Hematopoietic multipotent progenitor cell treated with erythropoietin and hydrocortisone succinate and interleukin-3 and kit ligand, for 8 days (in vitro differentiated cells): ENCODE measurements around the gene PBX3.

Experiments used
- DNase-seq: peaks from one replicate; pipeline ENCODE4 v3.0.0-alpha.2; 2015

Gene PBX3

DNA sequence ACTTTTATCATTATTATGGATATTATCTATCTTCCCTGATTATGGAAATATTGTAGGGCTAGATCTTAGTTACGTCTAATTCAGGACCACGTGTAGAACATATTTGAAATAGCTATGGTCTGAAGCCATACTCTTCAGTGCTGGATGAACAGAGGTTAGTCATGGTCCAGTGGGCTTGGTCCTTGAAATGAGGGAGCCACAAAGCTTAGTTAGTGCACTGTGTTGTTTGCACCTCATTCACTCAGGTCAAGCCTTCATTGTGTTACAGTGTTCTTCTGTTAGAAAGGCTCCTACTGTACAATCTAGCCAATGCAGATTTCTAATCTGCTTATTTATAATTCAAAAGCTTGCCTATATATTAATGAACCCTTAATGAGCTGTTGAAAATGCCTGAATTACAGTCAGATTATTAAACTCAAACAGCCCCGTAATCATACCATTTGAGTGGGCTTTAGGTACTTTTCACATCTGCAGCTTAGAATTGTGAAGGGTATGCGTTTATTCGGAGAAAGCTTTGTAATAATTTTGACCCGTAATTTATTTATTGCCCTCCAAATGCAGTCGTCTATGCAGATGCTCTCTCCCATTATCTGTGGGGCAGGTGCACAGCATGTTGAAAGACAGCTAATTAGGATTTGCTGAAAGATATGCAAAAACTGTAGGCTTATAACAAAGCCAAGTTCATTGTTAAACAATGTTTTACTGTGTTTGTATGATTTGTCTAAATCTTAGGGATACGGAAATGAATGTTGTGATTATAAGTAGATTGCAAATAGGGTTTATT is 164.9 kb downstream of the PBX3 start:
- DNase-seq, result no peak

DNA sequence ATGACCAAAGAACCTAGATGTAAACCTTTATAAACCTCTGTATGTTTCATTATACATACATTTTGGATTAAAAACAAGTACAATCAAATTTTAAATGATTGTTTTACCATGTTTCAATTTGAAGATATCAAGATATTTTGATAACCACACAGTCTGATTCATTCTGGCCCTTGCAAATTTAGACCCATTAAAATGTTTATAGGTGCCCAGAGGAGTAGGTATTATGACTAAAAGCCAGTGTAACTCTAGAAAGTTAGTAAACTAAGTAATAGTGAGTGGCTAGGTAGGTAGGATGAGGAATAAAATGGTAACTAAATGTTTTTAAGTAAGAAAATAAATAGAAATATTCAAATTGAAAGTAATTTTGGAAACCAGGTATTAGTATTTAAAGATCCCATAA is 165.5 kb downstream of the PBX3 start:
- DNase-seq, result no peak

DNA sequence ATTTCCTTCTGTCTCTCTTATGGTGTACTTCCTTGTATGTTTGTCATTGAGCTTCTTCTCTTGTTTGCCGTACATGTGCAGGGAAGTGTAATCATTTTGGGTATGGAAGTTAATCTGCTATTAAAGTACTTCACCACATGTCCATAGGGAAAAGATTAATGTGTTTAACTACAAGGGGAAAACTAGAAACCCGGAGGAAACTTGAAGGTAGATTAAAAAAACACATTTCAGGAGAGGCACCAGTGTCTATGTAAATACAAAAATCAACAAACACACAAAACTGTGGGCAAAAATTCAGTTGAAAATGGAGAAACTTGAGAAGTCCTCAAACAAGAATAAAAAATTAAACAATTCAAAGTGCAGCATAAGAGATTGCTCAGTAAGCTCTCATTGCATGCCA is 166.4 kb downstream of the PBX3 start:
- no peak for DNase-seq

DNA sequence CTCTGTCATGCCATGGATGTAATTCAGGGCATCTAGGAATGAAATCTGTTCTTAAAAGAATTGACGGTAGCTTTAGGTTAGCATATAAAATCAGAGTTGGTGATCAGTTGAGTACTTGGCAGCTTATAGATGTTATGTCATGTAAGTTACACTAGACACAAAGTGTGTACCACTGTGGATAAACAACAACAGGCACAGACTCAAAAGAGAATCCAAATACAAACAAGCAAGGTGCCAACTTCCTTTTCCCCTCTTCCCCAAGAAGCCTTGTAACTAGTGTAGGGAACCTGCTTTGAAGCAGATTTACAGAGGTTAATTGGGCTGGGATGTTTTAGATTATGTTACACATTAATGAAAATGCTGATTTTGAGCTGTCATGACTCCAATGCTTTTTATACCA is 167.2 kb downstream of the PBX3 start:
- DNase-seq, result no peak

DNA sequence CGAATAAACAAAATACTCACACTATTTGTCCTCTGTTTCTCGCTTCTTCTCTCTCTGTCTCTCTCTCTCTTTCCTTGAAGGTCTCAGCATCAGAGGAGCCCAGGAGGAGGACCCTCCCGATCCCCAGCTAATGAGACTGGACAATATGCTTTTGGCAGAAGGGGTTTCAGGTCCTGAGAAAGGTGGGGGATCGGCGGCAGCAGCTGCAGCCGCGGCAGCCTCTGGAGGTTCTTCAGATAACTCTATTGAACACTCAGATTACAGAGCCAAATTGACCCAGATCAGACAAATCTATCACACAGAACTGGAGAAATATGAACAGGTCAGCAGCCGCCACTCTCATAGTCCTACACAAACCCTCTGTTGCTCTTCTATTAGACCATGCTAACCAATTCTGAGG is 168.4 kb downstream of the PBX3 start:
- no peak for DNase-seq

DNA sequence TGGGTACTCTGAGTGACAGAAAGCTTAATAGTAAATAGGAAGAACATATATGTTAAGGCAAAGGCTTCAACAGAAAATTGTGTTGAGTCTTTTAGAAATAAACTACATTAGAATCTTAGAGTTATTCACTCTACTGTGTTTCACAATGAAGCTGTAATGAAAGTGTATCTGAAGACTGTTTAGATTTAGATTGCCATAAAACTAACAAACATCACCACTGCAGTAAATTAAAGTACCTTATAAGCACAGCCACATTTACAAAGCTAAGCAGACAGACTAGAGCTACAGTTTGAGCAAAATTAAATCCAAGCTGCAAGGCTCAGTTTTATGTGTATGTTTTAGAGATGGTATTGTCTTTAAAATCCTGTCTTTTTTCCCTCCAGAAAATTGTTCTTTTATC is 172.4 kb downstream of the PBX3 start:
- DNase-seq, result no peak

DNA sequence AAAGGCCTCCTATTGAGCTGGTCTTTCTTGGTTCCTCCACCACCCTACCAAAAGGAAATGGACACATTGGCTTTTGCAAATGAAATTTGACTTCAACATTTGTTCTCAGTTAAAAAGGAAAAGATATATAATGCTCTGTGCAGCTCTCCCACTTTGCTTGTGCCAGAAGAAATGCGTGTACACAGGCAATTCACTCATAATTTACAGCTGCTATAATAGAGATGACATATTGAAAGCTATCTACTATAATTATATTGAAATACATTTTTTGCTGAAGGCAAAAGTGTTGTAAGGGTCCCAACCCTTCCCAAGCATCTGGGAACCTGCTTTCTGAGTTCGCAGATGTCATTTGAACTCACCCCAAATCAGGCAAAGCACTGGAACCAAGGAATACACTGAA is 173.2 kb downstream of the PBX3 start:
- no peak for DNase-seq

DNA sequence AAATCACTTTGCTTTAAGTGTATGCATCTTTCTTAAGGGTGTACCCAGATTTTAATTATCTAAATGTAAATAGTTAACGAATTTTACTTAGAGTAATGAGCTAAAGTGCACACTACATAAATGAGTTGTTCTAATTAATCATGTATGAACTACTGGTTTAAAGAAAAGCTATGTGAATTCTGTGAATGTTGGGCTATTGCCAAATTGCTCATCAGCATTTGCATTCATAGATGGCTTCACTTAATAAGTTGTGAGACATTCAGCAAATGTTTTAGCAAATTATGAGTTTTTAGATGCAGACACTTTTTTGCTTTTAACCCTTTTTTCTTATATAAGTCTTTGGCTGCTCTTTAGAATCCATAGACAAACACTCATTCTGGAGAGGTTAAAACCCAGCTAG is 175.7 kb downstream of the PBX3 start:
- no peak for DNase-seq

DNA sequence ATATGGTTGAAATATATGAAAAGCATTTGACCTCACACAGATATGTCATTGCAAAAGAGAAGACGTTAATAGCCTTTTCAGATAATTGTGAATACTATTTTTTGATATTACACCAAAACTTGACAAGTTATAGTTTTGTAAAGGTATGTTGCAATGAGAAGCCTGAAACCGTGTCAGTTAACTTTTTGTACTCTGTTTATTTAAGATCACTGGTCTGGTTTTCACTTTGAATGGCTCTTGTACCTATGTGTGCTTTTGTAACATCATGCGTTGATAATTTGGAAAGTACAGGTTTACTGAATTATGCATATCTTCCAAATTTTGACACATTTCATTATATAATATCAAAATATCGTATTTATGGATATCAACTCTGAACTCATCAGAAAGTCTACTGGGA is 177.2 kb downstream of the PBX3 start:
- DNase-seq, result no peak

DNA sequence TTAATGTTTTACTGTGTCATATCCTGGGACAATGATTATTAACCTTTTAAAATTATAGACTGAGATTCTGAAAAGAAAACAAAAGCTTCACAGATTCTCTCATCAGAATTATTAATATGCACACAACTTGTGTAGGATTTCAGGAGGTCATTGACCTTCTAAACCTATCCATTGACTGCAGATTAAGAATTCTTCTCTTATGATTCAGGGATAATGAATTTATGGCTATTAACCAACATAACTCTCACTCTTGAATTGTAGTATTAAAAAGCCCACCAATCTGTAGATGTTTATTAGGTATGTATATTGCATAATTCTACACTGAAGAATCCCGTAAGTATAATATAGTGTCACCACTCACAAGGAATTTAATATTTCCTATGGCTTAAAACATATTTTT is 179.8 kb downstream of the PBX3 start:
- DNase-seq, result no peak

DNA sequence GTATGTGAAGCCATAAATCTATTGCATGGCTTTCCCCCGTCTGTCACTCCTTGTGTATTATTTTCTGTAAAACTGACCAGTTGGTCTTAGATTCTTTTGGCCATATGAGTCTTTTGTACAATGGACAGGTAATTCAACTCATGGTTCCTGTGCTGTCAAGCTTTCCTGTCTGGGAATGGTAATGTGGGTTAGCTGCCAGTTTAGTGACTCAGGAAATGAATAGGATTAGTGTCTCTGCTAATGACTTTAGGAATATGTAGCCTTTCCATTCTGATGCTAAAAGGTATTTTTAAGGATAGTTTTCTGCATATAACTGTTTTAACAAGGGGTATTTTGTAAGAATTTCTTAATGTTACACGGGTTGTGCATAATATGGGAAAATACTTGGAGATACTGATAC is 182.7 kb downstream of the PBX3 start:
- DNase-seq, result no peak

DNA sequence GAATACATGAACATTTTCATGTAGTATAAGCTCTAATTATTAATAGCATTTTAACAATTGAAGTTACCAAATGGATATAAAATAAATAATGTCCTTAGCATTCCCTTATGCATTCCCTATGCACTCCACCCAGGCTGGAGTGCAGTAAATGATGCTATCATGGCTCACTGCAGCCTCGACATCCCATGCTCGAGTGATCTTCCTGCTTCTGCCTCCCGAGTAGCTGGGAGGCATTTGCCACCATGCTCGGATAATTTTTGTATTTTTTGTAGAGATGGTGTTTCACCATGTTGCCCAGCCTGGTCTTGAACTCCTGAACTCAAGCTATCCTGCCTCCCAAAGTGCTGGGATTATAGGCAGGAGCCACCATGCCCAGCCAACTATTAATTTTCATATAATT is 184.0 kb downstream of the PBX3 start:
- no peak for DNase-seq

DNA sequence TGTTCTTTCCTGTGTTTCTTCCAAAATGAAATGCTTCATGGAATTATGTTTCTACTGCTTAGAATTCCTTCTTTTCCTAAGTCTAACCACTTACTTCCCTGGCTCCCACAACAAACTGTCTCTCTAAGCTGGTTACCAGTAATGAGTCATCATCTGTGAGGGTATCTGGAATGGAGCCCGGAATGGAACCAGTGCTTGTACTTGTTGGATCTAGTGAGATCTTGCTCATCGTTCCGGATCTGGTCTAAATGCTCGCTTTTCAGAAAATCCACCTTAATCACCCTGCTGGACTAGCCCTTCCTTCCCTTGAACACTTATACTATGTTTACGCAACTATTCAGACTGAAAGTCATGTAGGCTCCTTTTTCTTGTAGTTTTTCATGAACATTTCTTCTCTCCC is 184.8 kb downstream of the PBX3 start:
- no peak for DNase-seq

DNA sequence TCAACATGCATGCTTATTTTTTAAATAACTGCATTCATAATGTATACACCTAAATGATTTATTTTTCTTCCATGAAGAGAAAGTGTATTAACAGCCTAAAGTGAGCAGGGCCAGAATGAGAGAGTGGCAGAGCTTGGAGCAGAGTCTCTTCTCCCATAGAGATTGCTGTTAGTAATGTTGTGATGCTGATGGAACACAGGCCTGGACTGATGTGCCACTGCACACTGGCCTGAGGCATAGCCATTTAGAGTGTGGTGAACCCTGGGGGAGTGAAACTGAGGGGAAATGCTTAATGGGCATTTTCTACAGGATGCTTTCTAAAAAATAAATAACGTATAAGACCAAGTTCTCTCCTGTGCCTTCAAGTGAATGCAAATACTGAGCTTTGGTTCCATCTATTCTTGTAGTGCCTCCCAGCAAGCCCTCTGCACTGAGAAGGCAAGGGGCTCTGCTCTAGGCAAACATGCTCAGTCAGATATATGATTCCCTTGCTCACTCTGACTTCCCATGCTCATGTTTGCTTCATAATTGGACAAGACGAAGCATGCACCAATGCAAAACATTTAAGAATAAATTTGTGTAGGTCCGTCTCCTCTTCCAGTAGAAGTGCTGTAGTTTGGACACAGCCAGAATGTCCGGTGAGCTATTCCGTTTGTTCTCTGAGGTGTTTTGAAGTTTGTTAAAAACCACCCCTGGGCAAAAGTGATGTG is 185.7 kb downstream of the PBX3 start:
- no peak for DNase-seq

DNA sequence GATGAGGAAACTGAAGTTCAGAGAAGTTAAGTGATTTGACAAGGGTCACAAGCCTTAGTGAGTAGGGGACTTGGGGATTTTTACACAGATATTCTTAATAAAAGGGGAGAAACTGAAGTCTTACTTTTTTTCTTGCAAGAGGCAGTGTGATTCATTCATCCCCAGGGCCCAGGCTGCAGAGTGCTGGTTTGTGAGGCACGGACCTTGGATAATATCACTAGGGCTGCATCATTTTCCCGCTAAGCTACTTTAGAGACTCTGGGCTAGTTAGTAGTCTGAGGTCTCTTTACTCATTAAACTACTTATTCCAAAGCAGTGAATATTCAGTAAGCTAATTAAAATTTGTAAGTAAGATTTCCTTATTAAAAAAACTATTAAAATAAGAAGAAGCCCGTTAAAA is 195.0 kb downstream of the PBX3 start:
- DNase-seq, result no peak

DNA sequence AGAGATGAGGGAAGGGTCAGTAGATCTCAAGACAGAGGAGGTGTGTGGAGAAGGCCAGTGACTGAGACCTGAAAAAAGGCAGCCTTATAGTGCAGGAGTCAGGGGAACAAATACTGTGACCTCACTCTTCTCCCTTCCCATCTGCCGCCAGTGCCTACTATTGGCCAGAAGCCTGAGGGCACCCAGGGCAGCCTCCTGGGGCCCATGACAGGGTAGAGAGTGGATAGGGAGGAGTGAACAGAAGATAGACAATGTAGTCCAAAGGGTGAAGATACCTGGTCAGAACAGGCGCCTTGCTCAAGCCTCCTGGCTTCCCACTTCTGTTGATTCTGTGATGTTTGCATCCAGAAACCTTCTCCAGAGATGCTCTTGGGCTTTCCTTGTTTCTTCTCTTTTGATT is 196.7 kb downstream of the PBX3 start:
- no peak for DNase-seq

DNA sequence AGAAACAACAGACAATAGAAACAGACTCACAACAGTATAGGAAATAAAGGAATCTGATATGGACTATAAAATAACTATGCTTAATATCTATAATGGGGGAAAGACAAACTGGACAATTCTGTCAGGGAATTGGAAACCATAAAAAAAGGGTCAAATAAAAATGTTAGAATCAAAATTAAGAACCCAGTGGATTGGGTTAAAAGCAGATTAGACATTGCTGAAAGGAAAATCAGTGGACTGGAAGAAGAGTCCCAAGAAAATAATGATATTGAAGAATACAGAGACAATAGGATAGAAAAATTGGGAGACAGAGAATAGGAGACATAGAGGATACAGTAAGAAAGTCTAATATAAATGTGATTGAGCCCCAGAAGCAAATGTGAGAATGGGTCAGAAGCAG is 199.2 kb downstream of the PBX3 start:
- no peak for DNase-seq

DNA sequence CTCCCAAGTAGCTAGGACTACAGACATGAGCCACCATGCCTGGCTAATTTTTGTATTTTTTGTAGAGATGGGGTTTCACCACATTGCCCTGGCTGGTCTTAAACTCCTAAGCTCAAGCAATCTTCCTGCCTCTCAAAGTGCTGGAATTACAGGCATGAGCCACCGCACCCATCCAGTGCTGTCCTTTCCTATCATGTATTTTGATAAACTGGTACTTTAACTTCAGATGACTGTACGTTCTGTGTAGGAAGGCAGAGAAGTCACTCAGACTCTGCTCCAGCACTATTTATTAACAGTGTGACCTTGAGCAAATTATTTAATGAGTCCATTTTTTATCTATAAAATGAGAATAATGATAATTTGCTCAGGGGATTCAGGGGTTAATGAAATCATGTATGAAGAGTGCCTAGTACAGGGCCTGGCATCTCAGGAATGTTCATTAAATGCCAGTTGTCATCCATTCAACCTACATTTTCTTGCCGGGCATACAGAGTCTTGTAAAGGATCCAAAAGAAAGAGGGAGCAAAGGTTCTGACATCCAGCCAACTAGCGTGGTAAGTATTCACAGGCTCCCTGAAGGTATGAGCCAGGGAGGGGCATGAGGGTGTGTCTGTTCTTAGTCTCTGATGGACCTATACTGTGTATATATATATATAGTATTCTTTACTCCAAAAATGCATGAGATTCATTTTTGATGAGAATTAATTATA is 201.9 kb downstream of the PBX3 start:
- no peak for DNase-seq

DNA sequence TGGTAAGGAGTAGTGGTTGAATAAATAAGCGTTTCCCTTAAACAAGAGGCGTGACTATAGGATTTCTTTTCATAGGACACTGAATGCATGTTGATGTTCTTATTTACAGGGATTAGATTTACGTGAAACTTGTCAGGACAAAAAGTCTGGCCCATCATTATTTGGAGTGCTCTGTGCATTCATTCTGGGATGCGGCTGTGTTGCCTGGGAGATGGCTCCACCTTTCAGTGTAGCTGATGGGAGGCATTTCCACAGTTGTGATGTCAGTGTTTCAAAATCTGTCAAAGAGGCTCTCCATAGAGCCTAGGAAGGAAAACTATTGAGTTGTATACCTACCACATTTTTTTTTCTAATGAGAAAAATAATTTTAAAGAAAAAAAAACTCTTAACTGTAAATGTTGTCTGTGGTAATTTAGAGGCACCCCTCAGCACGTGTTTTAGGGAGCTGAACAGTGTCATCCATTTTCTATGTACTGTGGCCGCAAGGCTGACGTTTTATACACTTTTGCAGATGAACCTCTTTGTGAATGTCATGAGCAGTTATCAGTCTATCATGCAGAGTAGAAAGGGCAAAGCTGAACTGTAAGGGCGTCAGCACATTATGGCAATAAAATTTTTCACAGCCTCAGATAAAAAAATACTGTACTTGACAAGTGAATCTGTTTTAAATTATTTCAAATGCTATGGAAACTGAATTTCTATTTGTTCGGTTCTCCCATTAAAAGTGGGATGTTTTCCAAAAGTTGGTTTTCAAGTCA is 202.7 kb downstream of the PBX3 start:
- DNase-seq, result no peak

DNA sequence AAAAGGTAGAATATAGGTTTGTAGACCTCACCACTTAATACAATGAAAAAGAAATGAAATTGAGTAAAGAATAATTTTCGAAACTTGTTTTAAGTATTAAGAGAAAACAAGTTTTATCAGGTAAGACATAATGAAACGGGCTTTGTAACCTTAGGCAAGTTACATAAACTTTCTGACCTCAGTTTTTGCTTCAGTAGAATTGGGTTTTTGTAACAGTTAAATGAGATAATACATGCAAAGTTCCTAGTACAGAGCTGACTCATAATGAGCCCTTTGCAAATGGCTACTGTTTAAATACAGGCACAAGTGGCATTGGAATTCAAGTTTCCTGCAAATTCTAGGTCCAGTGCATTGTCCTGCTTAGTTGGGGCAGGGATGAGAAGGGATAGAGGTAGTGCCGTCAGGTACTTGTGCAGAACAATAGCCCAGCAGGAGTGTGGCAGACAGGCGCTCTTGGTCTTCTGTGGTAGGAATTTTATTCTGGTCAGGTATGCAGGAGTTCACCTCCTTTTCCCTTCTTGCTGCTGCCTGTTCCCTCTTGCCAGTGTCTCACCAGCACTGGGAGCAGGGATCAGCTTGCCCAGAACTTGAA is 203.8 kb downstream of the PBX3 start:
- no peak for DNase-seq

DNA sequence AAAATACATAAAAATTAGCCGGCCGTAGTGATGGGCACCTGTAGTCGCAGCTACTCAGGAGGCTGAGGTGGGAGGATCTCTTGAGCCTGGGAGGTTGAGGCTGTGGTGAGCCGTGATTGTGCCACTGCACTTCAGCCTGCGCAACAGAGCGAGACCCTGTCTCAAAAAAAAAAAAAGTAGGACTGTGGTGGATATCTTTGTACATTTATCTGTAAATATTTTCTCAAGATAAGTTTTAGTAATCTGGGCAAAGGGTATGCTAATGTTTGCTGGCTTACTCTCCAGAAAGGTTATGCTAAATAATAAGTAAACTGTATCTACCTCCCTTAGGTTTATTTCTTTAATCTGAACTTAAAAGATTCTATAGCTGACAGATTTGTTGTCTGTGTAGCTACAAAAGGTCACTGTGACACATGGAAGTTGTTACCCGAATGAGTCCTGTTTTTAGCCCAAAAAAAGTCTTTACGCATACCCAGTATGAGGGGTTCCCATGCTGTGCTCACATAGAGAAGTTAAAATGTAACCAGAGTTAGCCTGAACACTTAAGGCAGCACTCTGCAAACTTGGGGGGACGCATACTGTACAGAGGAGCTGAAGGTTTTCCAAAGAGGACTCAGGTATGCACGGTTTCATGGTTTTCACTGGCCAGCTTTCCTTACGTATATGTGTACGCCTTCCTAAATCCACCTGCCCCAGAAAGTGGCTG is 206.3 kb downstream of the PBX3 start:
- DNase-seq, result no peak

DNA sequence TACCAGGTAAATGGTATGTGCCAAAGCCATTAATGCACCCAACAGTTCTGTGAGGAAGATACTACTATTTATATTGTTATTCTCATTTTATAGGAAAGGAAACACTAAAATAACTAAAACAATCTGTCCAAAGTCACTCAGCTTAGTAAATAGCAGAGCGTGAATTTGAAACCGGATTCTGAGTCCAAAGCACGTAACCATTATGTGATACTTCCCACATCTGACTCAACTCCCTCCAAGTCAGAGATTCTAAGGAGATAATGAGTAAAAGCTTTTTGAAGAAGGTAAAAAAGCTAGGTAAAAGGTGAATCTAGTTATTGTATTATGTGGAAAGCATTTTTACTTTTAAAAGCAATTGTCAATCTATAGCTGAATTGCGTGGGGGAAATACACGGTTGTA is 208.9 kb downstream of the PBX3 start:
- no peak for DNase-seq
